Kidney (tissue), 14 donors: ENCODE data around the gene PP2D1. TPM values are rescaled to one million over a fixed set of nuclear protein-coding genes. Genes with fewer than 3 reads are reported as not detected.

ENCODE experiments used
- DNase-seq, 5 donors: peaks; one replicate each; pipeline ENCODE4 v3.0.0-alpha.2; 2013 to 2020
- FAIRE-seq: peaks from 2 replicates; lab custom pipeline; 2012; peaks lifted over from hg19 to GRCh38; lab: Jason Lieb, UNC
- H3K27ac ChIP-seq, 2 donors: one replicate each; pipeline ENCODE4 v1.7.0; 2013; ENCODE audit warnings: low read depth in 2 of 2, low read length in 2 of 2, inconsistent platforms in 1 of 2
- H3K27me3 ChIP-seq: one replicate; pipeline ENCODE4 v1.7.1; 2013; ENCODE audit warnings: low read length, inconsistent platforms; ENCODE audit not compliant: control insufficient read depth, insufficient read depth
- H3K36me3 ChIP-seq, 3 donors: one replicate each; pipeline versions ENCODE4 v1.7.0 to v1.7.1; 2013; ENCODE audit warnings: low read length in 3 of 3, control low read depth in 1 of 3, inconsistent platforms in 1 of 3; ENCODE audit not compliant: insufficient read depth in 3 of 3, control insufficient read depth in 2 of 3
- H3K4me1 ChIP-seq, 3 donors: one replicate each; pipeline versions ENCODE4 v1.7.0 to v1.7.1; 2013; ENCODE audit warnings: low read length in 3 of 3, inconsistent platforms in 1 of 3, low read depth in 1 of 3; ENCODE audit not compliant: control insufficient read depth in 2 of 3, insufficient read depth in 2 of 3
- H3K4me3 ChIP-seq, 3 donors: one replicate each; pipeline versions ENCODE4 v1.7.0 to v1.8.1; 2013; ENCODE audit warnings: low read length in 3 of 3, control low read depth in 1 of 3, inconsistent platforms in 1 of 3
- H3K9ac ChIP-seq, 3 donors: one replicate each; pipeline versions ENCODE4 v1.7.0 to v1.7.1; 2013; ENCODE audit warnings: low read length in 3 of 3, control low read depth in 1 of 3, inconsistent platforms in 1 of 3
- H3K9me3 ChIP-seq, 3 donors: one replicate each; pipeline versions ENCODE4 v1.7.0 to v1.7.1; 2013; ENCODE audit warnings: low read length in 3 of 3, control low read depth in 1 of 3, inconsistent platforms in 1 of 3; ENCODE audit not compliant: control insufficient read depth in 2 of 3, insufficient read depth in 1 of 3
- CTCF ChIP-seq: IDR thresholded peaks from 3 replicates; pipeline ENCODE4 v1.5.1; 2012; ENCODE audit warnings: mild to moderate bottlenecking, moderate library complexity, borderline replicate concordance; ENCODE audit not compliant: insufficient read depth; ENCODE audit errors: extremely low read depth
- intact Hi-C: fragments of 100-400 bp; cut with DNase I; formaldehyde crosslinking; loops from one replicate; pipeline ENCODE4 v1.11.1; 2022
- polyA plus RNA-seq: library from polyadenylated mRNA; stranded (reverse); fragments of 350-450 nt; fragmentation: Illumina TruSeq; extraction: RNeasy Lipid Tissue Mini Kit (QIAGEN cat#74804); gene quantifications from one replicate; pipeline ENCODE4 v1.2.3, GENCODE V29; 2014; ENCODE audit warnings: low read depth, low replicate concordance; ENCODE audit not compliant: insufficient read depth
- total RNA-seq: library from RNA; stranded (reverse); fragmentation: NEBNext Ultra II Directional; extraction: Animal tissue kit (Norgen Biotek cat#: 25700); gene quantifications from one replicate; pipeline ENCODE4 v1.2.1, GENCODE V29; 2021
- donor health status: control.
- donor health status: control.
- donor health status: control.
- donor health status: control.
- donor health status: control.
- donor health status: DM: yes; HTN: yes; CAD: no.
- donor health status: Normal renal cell carcinoma (clear cell type).

The PP2D1 gene
- total and polyA plus RNA-seq, 2 donors from 2014 or later = not detected

GRCh38 chr3:19972054-19972453, 40.0 kb downstream of the PP2D1 start:
- no peaks in the 10 kb centered on the region for H3K27me3 ChIP-seq
- FAIRE-seq = no peak
- no peak overlapping the region for H3K4me3 ChIP-seq
- no peak overlapping the region for H3K9ac ChIP-seq
- H3K9me3 ChIP-seq = no peaks in the 10 kb centered on the region
- H3K36me3 ChIP-seq = peaks cover 3 to 10% (median 5%) of the 10 kb centered on the region in 3 donors
- H3K27ac ChIP-seq = no peak overlapping the region
- H3K4me1 ChIP-seq = peaks cover 0 to 5% (median 0%) of the 10 kb centered on the region in 3 donors
- DNase-seq = no peak
- TF ChIP-seq CTCF = no peak
- intact Hi-C loops = no loop called here

- H3K27ac ChIP-seq = no peak overlapping the region
- intact Hi-C loops = no loop called here
- no peak for FAIRE-seq
- peak in 2 of 5 donors; percentile 19 to 45 for DNase-seq
- H3K36me3 ChIP-seq = peaks cover 0 to 2% (median 0%) of the 10 kb centered on the region in 3 donors
- H3K27me3 ChIP-seq = no peaks in the 10 kb centered on the region
- H3K4me3 ChIP-seq = no peak overlapping the region
- H3K9me3 ChIP-seq = no peaks in the 10 kb centered on the region
- no peak for TF ChIP-seq CTCF
- H3K4me1 ChIP-seq = peaks cover 0 to 5% (median 0%) of the 10 kb centered on the region in 3 donors
- no peak overlapping the region for H3K9ac ChIP-seq
Observed at GRCh38 chr3:19970327-19970726, 41.7 kb downstream of the PP2D1 start.

- Histone ChIP-seq H3K36me3 (no peaks in the 10 kb centered on the region), H3K27me3 (no peaks in the 10 kb centered on the region), H3K27ac (no peak overlapping the region), H3K4me3 (no peak overlapping the region), H3K9ac (no peak overlapping the region), H3K4me1 (peaks cover 0 to 5% (median 0%) of the 10 kb centered on the region in 3 donors), H3K9me3 (no peaks in the 10 kb centered on the region)
- no peak for FAIRE-seq
- intact Hi-C loops = no loop called here
- no peak for TF ChIP-seq CTCF
- DNase-seq = no peak
Observed at GRCh38 chr3:19967812-19968211, 44.3 kb downstream of the PP2D1 start.

- no peak overlapping the region for H3K9ac ChIP-seq
- no peaks in the 10 kb centered on the region for H3K36me3 ChIP-seq
- no peak overlapping the region for H3K4me3 ChIP-seq
- DNase-seq (no peak), FAIRE-seq (no peak)
- no peaks in the 10 kb centered on the region for H3K9me3 ChIP-seq
- intact Hi-C loops = no loop called here
- no peak overlapping the region for H3K27ac ChIP-seq
- peaks cover 0 to 5% (median 0%) of the 10 kb centered on the region in 3 donors for H3K4me1 ChIP-seq
- no peaks in the 10 kb centered on the region for H3K27me3 ChIP-seq
- TF ChIP-seq CTCF = no peak
Observed at GRCh38 chr3:19967208-19967607, 44.9 kb downstream of the PP2D1 start.
